Muscle layer of duodenum (tissue), 2 donors: ENCODE measurements around the gene DPM3.

Experiments used
- H3K27ac ChIP-seq: one replicate; pipeline ENCODE4 v1.7.0; 2013; ENCODE audit warnings: mild to moderate bottlenecking, low read length
- H3K27me3 ChIP-seq: one replicate; pipeline ENCODE4 v1.7.0; 2013; ENCODE audit warnings: low read depth, mild to moderate bottlenecking, control low read depth, low read length
- H3K36me3 ChIP-seq, 2 donors: one replicate each; pipeline ENCODE4 v1.7.0; 2013; ENCODE audit warnings: low read length in 2 of 2, control low read depth in 1 of 2, mild to moderate bottlenecking in 1 of 2; ENCODE audit not compliant: insufficient read depth in 2 of 2, control insufficient read depth in 1 of 2
- H3K4me1 ChIP-seq, 2 donors: one replicate each; pipeline ENCODE4 v1.7.0; 2013; ENCODE audit warnings: low read length in 2 of 2, mild to moderate bottlenecking in 2 of 2, control low read depth in 1 of 2, moderate library complexity in 1 of 2; ENCODE audit not compliant: insufficient read depth in 2 of 2, control insufficient read depth in 1 of 2
- H3K4me3 ChIP-seq, 2 donors: one replicate each; pipeline ENCODE4 v1.7.0; 2013; ENCODE audit warnings: low read length in 2 of 2, low read depth in 1 of 2, mild to moderate bottlenecking in 1 of 2
- H3K9me3 ChIP-seq, 2 donors: one replicate each; pipeline ENCODE4 v1.7.0; 2013; ENCODE audit warnings: low read length in 2 of 2, control low read depth in 1 of 2, mild to moderate bottlenecking in 1 of 2; ENCODE audit not compliant: control insufficient read depth in 1 of 2
- donor health status: healthy.

Gene DPM3

GRCh38 chr1:155128755-155129473 is 11.4 kb downstream of the DPM3 start:
- Histone ChIP-seq H3K27ac (peak overlapping the region; percentile 95), H3K36me3 (peaks cover 13 to 14% of the 10 kb centered on the region in 2 donors)

DNA sequence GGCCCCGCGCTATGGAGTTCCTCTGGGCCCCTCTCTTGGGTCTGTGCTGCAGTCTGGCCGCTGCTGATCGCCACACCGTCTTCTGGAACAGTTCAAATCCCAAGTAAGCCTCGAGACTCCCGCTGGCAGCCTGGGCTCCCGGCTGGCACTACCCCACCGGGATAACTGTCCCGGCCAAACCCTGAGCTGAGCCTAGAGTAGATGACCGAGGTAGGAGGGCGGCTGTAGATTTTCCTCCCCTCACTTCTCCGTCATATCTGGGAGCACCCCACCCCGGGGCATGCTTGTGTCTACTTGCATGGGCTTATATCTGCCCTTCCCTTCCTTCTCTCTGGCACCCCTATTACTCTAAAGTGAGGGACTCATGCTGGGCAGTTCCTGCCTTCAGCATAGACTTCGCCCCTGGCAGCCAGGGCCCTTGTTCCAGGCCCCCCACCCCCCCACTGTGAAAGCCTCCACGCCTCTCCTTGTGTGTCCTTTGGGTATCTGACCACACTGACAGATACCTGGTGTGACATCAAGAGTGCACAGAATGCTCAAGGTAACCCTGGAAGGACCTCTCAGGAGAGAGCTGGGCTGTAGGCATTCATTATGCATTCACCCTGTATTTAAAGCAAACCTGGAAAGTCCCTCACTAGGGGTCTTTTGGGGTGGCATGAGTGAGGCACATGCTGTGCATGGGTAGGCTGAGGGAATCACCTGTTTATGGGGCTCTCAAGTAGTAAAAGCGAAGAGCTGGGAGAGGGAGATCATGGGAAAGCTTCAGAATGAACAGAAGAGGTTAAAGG is 12.2 kb downstream of the DPM3 start:
- H3K4me1 ChIP-seq, result peaks cover 0 to 40% of the 10 kb centered on the region in 2 donors

More at GRCh38 chr1:155128755-155129473, 11.4 kb downstream of the DPM3 start:
- Histone ChIP-seq H3K9me3 (no peaks in the 10 kb centered on the region), H3K4me1 (peaks cover under 1 to 40% of the 10 kb centered on the region in 2 donors), H3K27me3 (peaks cover 9% of the 10 kb centered on the region), H3K4me3 (peak overlapping the region; percentile 67 to 84)

GRCh38 chr1:155127105-155127966 is 13.0 kb downstream of the DPM3 start, which contains the start of gene EFNA1:
EFNA1 (plus strand) TSS chr1:155127876; CDS start chr1:155127978, 102 bp downstream.
- H3K4me3 ChIP-seq, result peak within 1 kb of the TSS; percentile 67 to 84
- peaks cover 0 to 40% of the 10 kb centered on the region in 2 donors for H3K4me1 ChIP-seq
- peaks cover 5 to 7% of the 10 kb centered on the region in 2 donors for H3K36me3 ChIP-seq
- H3K9me3 ChIP-seq, result no peaks in the 10 kb centered on the region
- peak within 1 kb of the TSS; percentile 95 for H3K27ac ChIP-seq
- peaks cover 9% of the 10 kb centered on the region for H3K27me3 ChIP-seq

More for the DNA sequence above, 12.2 kb downstream of the DPM3 start:
- H3K27ac ChIP-seq, result peak overlapping the region; percentile 95
- H3K27me3 ChIP-seq, result peaks cover 9% of the 10 kb centered on the region
- peaks cover 5 to 7% of the 10 kb centered on the region in 2 donors for H3K36me3 ChIP-seq
- no peaks in the 10 kb centered on the region for H3K9me3 ChIP-seq
- H3K4me3 ChIP-seq, result peak overlapping the region; percentile 67 to 84

DNA sequence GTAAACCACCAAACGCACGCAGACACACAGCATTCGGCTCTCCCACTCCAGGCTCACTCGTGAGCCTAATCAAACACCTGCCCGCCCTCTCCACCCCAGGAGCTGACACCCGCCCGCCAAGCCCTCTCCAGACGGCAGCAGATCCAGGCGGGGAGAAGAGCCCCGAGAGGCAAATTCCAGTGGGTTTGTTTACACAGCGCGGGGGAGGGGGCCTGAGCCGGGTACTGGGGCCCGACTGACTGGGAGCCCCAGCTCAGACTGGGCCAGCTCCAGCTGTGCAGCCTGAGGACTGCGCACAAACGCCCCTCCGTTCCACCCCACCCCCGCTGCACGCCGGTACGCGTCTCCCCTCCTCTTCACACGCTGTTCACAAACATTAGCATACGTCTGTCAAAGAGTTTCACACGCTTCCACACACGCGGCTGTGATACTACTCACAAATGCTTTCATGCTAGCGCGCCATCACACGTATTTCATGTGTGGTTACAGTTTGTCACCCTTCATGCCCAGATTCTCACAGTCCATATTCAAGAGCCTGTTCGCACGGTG is 13.7 kb downstream of the DPM3 start:
- peak overlapping the region; percentile 67 to 84 for H3K4me3 ChIP-seq
- peaks cover 2 to 4% of the 10 kb centered on the region in 2 donors for H3K36me3 ChIP-seq
- peaks cover 0 to 40% of the 10 kb centered on the region in 2 donors for H3K4me1 ChIP-seq
- peaks cover 9% of the 10 kb centered on the region for H3K27me3 ChIP-seq
- peak overlapping the region; percentile 81 for H3K27ac ChIP-seq
- H3K9me3 ChIP-seq, result no peaks in the 10 kb centered on the region

GRCh38 chr1:155125946-155126555 is 14.3 kb downstream of the DPM3 start:
- Histone ChIP-seq H3K4me1 (peaks cover 0 to 40% of the 10 kb centered on the region in 2 donors), H3K4me3 (peak overlapping the region; percentile 67 to 84), H3K9me3 (no peaks in the 10 kb centered on the region), H3K36me3 (no peaks in the 10 kb centered on the region), H3K27ac (peak overlapping the region; percentile 81), H3K27me3 (peaks cover 9% of the 10 kb centered on the region)

GRCh38 chr1:155125511-155125945 is 14.8 kb downstream of the DPM3 start:
- no peak overlapping the region for H3K4me3 ChIP-seq
- H3K9me3 ChIP-seq, result no peaks in the 10 kb centered on the region
- H3K27ac ChIP-seq, result peak overlapping the region; percentile 51
- H3K36me3 ChIP-seq, result no peaks in the 10 kb centered on the region
- H3K4me1 ChIP-seq, result peaks cover 0 to 36% of the 10 kb centered on the region in 2 donors
- peaks cover 9% of the 10 kb centered on the region for H3K27me3 ChIP-seq

- no peak overlapping the region for H3K4me3 ChIP-seq
- peaks cover 0 to 34% of the 10 kb centered on the region in 2 donors for H3K4me1 ChIP-seq
- no peaks in the 10 kb centered on the region for H3K36me3 ChIP-seq
- H3K27me3 ChIP-seq, result peaks cover 9% of the 10 kb centered on the region
- H3K9me3 ChIP-seq, result no peaks in the 10 kb centered on the region
- H3K27ac ChIP-seq, result no peak overlapping the region
Observed at GRCh38 chr1:155124503-155125463, 15.5 kb downstream of the DPM3 start.

GRCh38 chr1:155123801-155124200 is 16.5 kb downstream of the DPM3 start:
- Histone ChIP-seq H3K36me3 (no peaks in the 10 kb centered on the region), H3K4me1 (peaks cover 0 to 25% of the 10 kb centered on the region in 2 donors), H3K4me3 (no peak overlapping the region), H3K27ac (no peak overlapping the region), H3K27me3 (peaks cover 7% of the 10 kb centered on the region), H3K9me3 (no peaks in the 10 kb centered on the region)

- Histone ChIP-seq H3K27ac (no peak overlapping the region), H3K36me3 (no peaks in the 10 kb centered on the region), H3K27me3 (no peaks in the 10 kb centered on the region), H3K9me3 (no peaks in the 10 kb centered on the region), H3K4me3 (no peak overlapping the region), H3K4me1 (peaks cover 0 to 14% of the 10 kb centered on the region in 2 donors)
Observed at GRCh38 chr1:155122308-155122707, 18.0 kb downstream of the DPM3 start.
